NCI-H2107 (cell line): ENCODE measurements around the gene ALPG.
"Not testable (repeated sequence)": the region's sequence is repeated elsewhere in the genome, so short reads cannot be mapped to it uniquely, and the experiment has no call there.

Source experiments
- DNase-seq: peaks from one replicate; lab custom pipeline; 2025; lab: John Stamatoyannopoulos, UW

ALPG gene

GRCh38 chr2:232377319-232377718 lies 29.3 kb upstream of the ALPG start:
- DNase-seq = no peak

- DNase-seq = no peak
Observed at GRCh38 chr2:232377841-232378734, 28.6 kb upstream of the ALPG start.

- not testable (repeated sequence) for DNase-seq
Observed at GRCh38 chr2:232378735-232379151, 27.9 kb upstream of the ALPG start, which contains the start of gene ALPP. ALPP (plus strand) TSS chr2:232378751; CDS start chr2:232378803, 52 bp downstream.

- DNase-seq = not testable (repeated sequence)
Observed at GRCh38 chr2:232379610-232380590, 26.7 kb upstream of the ALPG start.

GRCh38 chr2:232381204-232382031 lies 25.2 kb upstream of the ALPG start:
- not testable (repeated sequence) for DNase-seq

GRCh38 chr2:232382331-232383225 lies 24.1 kb upstream of the ALPG start:
- DNase-seq = no peak

GRCh38 chr2:232384466-232384865 lies 22.2 kb upstream of the ALPG start:
- DNase-seq = no peak

GRCh38 chr2:232385058-232385457 lies 21.6 kb upstream of the ALPG start:
- not testable (repeated sequence) for DNase-seq

- no peak for DNase-seq
Observed at GRCh38 chr2:232385660-232386489, 20.8 kb upstream of the ALPG start.

GRCh38 chr2:232386490-232386739 lies 20.2 kb upstream of the ALPG start:
- DNase-seq = no peak

- DNase-seq = no peak
Observed at GRCh38 chr2:232386740-232387450, 19.7 kb upstream of the ALPG start.

- no peak for DNase-seq
Observed at GRCh38 chr2:232387451-232388171, 19.0 kb upstream of the ALPG start.

GRCh38 chr2:232388324-232388891 lies 18.2 kb upstream of the ALPG start:
- DNase-seq = no peak

GRCh38 chr2:232389327-232389726 lies 17.3 kb upstream of the ALPG start:
- no peak for DNase-seq

GRCh38 chr2:232390661-232391060 lies 16.0 kb upstream of the ALPG start:
- DNase-seq = no peak

- no peak for DNase-seq
Observed at GRCh38 chr2:232393556-232393955, 13.1 kb upstream of the ALPG start.

- not testable (repeated sequence) for DNase-seq
Observed at GRCh38 chr2:232394431-232394830, 12.2 kb upstream of the ALPG start.

GRCh38 chr2:232395586-232395985 lies 11.1 kb upstream of the ALPG start:
- DNase-seq = no peak
